Breast epithelium (tissue), 4 donors: ENCODE measurements around the gene RTF2. TPM values are rescaled to one million over a fixed set of nuclear protein-coding genes. Genes with fewer than 3 reads are reported as not detected.
A peak's percentile ranks its signal among the peaks of the same experiment; 100 is the strongest.
"Not testable (repeated sequence)": the region's sequence is repeated elsewhere in the genome, so short reads cannot be mapped to it uniquely, and the experiment has no call there.

Experiments
- DNase-seq, 2 donors: peaks; one replicate each; pipeline ENCODE4 v3.0.0-alpha.2; 2019; ENCODE audit warnings: low spot score in 2 of 2
- H3K27ac ChIP-seq, 2 donors: fragments of 200-600 bp; sonication (generic) in 1 of 2; one replicate each; pipeline ENCODE4 v1.5.1; 2016 to 2019; ENCODE audit warnings: mild to moderate bottlenecking in 1 of 2
- H3K27me3 ChIP-seq, 2 donors: fragments of 200-600 bp; sonication (generic) in 1 of 2; one replicate each; pipeline versions ENCODE4 v1.5.1 to v1.6.0; 2017 to 2019; ENCODE audit warnings: control low read depth in 1 of 2, mild to moderate bottlenecking in 1 of 2
- H3K36me3 ChIP-seq: fragments of 200-600 bp; one replicate; pipeline ENCODE4 v1.5.1; 2019
- H3K4me1 ChIP-seq, 2 donors: fragments of 200-600 bp; sonication (generic); one replicate each; pipeline ENCODE4 v1.5.1; 2016 to 2019; ENCODE audit warnings: control low read depth in 1 of 2
- H3K4me3 ChIP-seq, 3 donors: fragments of 200-600 bp; sonication (generic); 1 replicate in 2 of 3; 2 replicates in 1 of 3; pipeline ENCODE4 v1.5.1; 2016 to 2019; ENCODE audit warnings: mild to moderate bottlenecking in 3 of 3, moderate library complexity in 2 of 3
- H3K9me3 ChIP-seq, 2 donors: fragments of 200-600 bp; sonication (generic) in 1 of 2; one replicate each; pipeline ENCODE4 v1.5.1; 2016 to 2019; ENCODE audit warnings: control low read depth in 1 of 2
- CTCF ChIP-seq, 3 donors: fragments of 450-650 bp; IDR thresholded peaks; one replicate each; pipeline ENCODE4 v1.5.1; 2016 to 2017; ENCODE audit warnings: antibody characterized with exemption in 3 of 3, mild to moderate bottlenecking in 3 of 3, moderate library complexity in 3 of 3
- POLR2A ChIP-seq: fragments of 450-650 bp; IDR thresholded peaks from one replicate; pipeline ENCODE4 v1.6.1; 2016; ENCODE audit warnings: antibody characterized with exemption, mild to moderate bottlenecking, moderate library complexity
- POLR2AphosphoS5 ChIP-seq, 3 donors: sonication (generic); formaldehyde crosslinking; IDR thresholded peaks; one replicate each; pipeline ENCODE4 v1.6.1; 2017; ENCODE audit warnings: antibody characterized with exemption in 3 of 3
- intact Hi-C: fragments of 100-400 bp; cut with DNase I; formaldehyde crosslinking; loops from one replicate; pipeline ENCODE4 v1.15.1; 2023; ENCODE audit warnings: low total_unique reads
- total RNA-seq, 3 donors: library from RNA; depleted of rRNA; stranded (reverse); fragments of >200 nt; gene quantifications; one replicate each; pipeline ENCODE4 v1.1.0, GENCODE V29; 2016

Gene RTF2
- total RNA-seq, 3 donors from 2014 or later = 58.0 to 80.0 (median 66.3) TPM

- H3K36me3 ChIP-seq = no peaks in the 10 kb centered on the region
- DNase-seq = no peak
- TF ChIP-seq POLR2A (no peak), CTCF (IDR thresholded peaks at IDR 0.05) (no peak), POLR2AphosphoS5 (IDR thresholded peaks at IDR 0.05) (no peak)
- H3K9me3 ChIP-seq = no peaks in the 10 kb centered on the region
- H3K27me3 ChIP-seq = no peaks in the 10 kb centered on the region
- H3K4me3 ChIP-seq = no peak overlapping the region
- H3K4me1 ChIP-seq = no peaks in the 10 kb centered on the region
- H3K27ac ChIP-seq = no peak overlapping the region
- intact Hi-C loops = no loop called here
These were observed 84.6 kb downstream of the RTF2 start for GRCh38 chr20:56552911-56553629.

GRCh38 chr20:56554869-56555268 lies 86.4 kb downstream of the RTF2 start:
- H3K9me3 ChIP-seq = no peaks in the 10 kb centered on the region
- peak overlapping the region in 1 of 2 donors; percentile 67 for H3K27ac ChIP-seq
- H3K27me3 ChIP-seq = no peaks in the 10 kb centered on the region
- intact Hi-C loops = no loop called here
- peak in 1 of 2 donors; percentile 58 for DNase-seq
- TF ChIP-seq POLR2A = no peak
- TF ChIP-seq CTCF (IDR thresholded peaks at IDR 0.05) = peak in 2 of 3 donors; percentile 32 to 36
- TF ChIP-seq POLR2AphosphoS5 (IDR thresholded peaks at IDR 0.05) = peak in 2 of 3 donors; percentile 25 to 40
- H3K4me3 ChIP-seq = no peak overlapping the region
- no peaks in the 10 kb centered on the region for H3K36me3 ChIP-seq
- H3K4me1 ChIP-seq = no peaks in the 10 kb centered on the region

DNA sequence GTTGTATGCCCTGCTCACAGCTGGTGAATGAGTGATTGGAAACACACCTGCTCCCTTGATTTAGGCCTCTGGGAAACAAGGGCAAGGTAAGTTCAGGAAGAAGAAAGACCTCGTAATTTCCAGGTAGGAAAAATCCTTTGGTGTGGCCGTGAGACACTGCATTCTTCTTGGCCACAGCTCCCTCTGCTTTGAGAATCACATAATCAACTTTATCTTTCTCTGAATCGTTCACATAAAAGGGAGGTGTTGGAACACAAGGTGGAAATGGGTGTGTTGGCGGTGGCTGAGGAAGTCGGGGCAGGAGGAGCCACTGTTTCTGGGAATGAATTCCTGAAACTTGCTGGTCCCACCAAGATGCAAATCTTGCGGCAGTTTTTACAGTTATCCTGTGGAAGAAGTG lies 90.5 kb downstream of the RTF2 start:
- H3K4me1 ChIP-seq = no peaks in the 10 kb centered on the region
- H3K36me3 ChIP-seq = no peaks in the 10 kb centered on the region
- H3K27me3 ChIP-seq = no peaks in the 10 kb centered on the region
- no peak for DNase-seq
- H3K27ac ChIP-seq = no peak overlapping the region
- no peak overlapping the region for H3K4me3 ChIP-seq
- intact Hi-C loops = no loop called here
- no peaks in the 10 kb centered on the region for H3K9me3 ChIP-seq
- TF ChIP-seq POLR2A = no peak
- no peak for TF ChIP-seq POLR2AphosphoS5 (IDR thresholded peaks at IDR 0.05)
- TF ChIP-seq CTCF (IDR thresholded peaks at IDR 0.05) = no peak

DNA sequence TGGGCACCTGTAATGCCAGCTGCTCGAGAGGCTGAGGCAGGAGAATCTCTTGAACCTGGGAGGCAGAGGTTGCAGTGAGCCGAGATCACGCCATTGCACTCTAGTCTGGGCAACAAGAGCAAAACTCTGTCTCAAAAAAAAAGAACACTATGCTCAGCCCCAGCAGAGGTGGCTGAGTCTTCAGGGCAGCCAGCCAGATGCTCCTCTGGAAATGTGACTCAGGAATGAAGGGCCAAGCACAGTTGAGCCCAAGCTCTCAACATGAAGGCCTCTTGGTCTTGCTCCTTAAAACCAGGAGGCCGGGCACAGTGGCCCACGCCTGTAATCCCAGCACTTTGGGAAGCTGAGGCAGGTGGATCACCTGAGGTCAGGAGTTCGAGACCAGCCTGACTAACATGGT lies 96.1 kb downstream of the RTF2 start:
- DNase-seq, H3K9me3 ChIP-seq, H3K4me3 ChIP-seq, intact Hi-C loops, H3K27me3 ChIP-seq, H3K36me3 ChIP-seq, H3K4me1 ChIP-seq, H3K27ac ChIP-seq: not testable (repeated sequence)

DNA sequence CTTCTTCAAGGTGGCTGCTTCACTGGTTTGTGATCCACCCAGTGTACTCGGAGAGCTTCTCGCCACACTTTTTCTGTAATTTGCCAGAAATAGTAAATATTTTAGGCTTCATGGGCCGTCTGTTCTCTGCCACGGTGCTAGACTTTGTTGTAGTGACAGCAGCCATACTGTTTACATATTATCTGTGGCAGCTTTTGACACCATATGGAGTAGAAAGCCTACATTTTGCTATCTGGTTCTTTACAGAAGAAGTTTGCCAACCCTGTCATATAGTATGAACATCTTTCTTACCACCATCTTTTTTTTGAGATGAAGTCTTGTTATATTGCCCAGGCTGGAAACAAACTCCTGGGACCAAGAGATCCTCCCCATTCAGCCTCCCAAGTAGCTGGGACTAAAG lies 97.1 kb downstream of the RTF2 start:
- intact Hi-C loops = no loop called here
- no peak overlapping the region for H3K27ac ChIP-seq
- H3K4me3 ChIP-seq = no peak overlapping the region
- H3K36me3 ChIP-seq = no peaks in the 10 kb centered on the region
- TF ChIP-seq POLR2A = no peak
- TF ChIP-seq POLR2AphosphoS5 (IDR thresholded peaks at IDR 0.05) = no peak
- no peak for DNase-seq
- H3K9me3 ChIP-seq = no peaks in the 10 kb centered on the region
- H3K4me1 ChIP-seq = no peaks in the 10 kb centered on the region
- H3K27me3 ChIP-seq = no peaks in the 10 kb centered on the region

- no peak for DNase-seq
- no peak overlapping the region for H3K27ac ChIP-seq
These were observed 98.2 kb downstream of the RTF2 start for GRCh38 chr20:56566621-56567020.

More at GRCh38 chr20:56566621-56567020, 98.2 kb downstream of the RTF2 start:
- Histone ChIP-seq H3K4me1 (no peaks in the 10 kb centered on the region), H3K27me3 (no peaks in the 10 kb centered on the region), H3K36me3 (no peaks in the 10 kb centered on the region), H3K9me3 (no peaks in the 10 kb centered on the region), H3K4me3 (no peak overlapping the region)
- TF ChIP-seq CTCF (IDR thresholded peaks at IDR 0.05) = no peak
- intact Hi-C loops = no loop called here

Other genes with a start within 250 kb of the RTF2 start
- not detected for gene MC3R, start 219.9 kb upstream of the RTF2 start, total RNA-seq
- 10 to 100 TPM; 62.6 to 100.0 (median 80.8) TPM for gene FAM210B, start 109.7 kb upstream of the RTF2 start, total RNA-seq
- gene AURKA, start 76.4 kb upstream of the RTF2 start, total RNA-seq = 1 to 10 TPM in 2 of 3 donors, under 1 TPM in 1; 0.98 to 2.2 (median 1.6) TPM
- 10 to 100 TPM; 17.1 to 53.4 (median 35.7) TPM for gene CSTF1, start 76.0 kb upstream of the RTF2 start, total RNA-seq
- gene CASS4, start 56.4 kb upstream of the RTF2 start, total RNA-seq = 1 to 10 TPM; 1.6 to 3.4 (median 2.2) TPM
- gene FAM209A, start 56.1 kb downstream of the RTF2 start, total RNA-seq = under 1 TPM in 1 of 3 donors, not detected in 2; 0.96 TPM
- not detected for gene FAM209B, start 64.6 kb downstream of the RTF2 start, total RNA-seq
- 10 to 100 TPM in 2 of 3 donors, 1 to 10 TPM in 1; 1.8 to 66.9 (median 24.9) TPM for gene TFAP2C, start 160.7 kb downstream of the RTF2 start, total RNA-seq